HAP-1 (cell line): ENCODE results near the gene RASA2.

Experiments used
- DNase-seq, 2 experiments: peaks; one replicate each; pipeline ENCODE4 v3.0.0-alpha.2; 2016 to 2020; ENCODE audit warnings: low spot score in 2 of 2
- H3K27me3 ChIP-seq: fragments of 250-450 bp; sonication (Bioruptor Pico); 2 replicates; pipeline ENCODE4 v1.5.1; 2020; ENCODE audit warnings: low read depth, mild to moderate bottlenecking, moderate library complexity
- H3K36me3 ChIP-seq: fragments of 250-450 bp; sonication (Bioruptor Pico); replicated peaks from 2 replicates; pipeline ENCODE4 v1.5.1; 2020; ENCODE audit warnings: mild to moderate bottlenecking
- H3K4me1 ChIP-seq: fragments of 250-450 bp; sonication (Bioruptor Pico); 2 replicates; pipeline ENCODE4 v1.5.1; 2020; ENCODE audit warnings: mild to moderate bottlenecking
- H3K4me3 ChIP-seq: fragments of 250-450 bp; sonication (Bioruptor Pico); 2 replicates; pipeline ENCODE4 v1.5.1; 2020; ENCODE audit warnings: mild to moderate bottlenecking, moderate library complexity
- H3K9me3 ChIP-seq: fragments of 250-450 bp; sonication (Bioruptor Pico); 2 replicates; pipeline ENCODE4 v1.5.1; 2020; ENCODE audit warnings: mild to moderate bottlenecking, moderate library complexity
- in situ Hi-C: fragments of 300-500 bp; cut with MboI; formaldehyde crosslinking; loops from 3 replicates; pipeline ENCODE4 v1.14.3; 2020; ENCODE audit warnings: low sequenced_read_pairs, inconsistent platforms, mixed read lengths

RASA2 gene

DNA sequence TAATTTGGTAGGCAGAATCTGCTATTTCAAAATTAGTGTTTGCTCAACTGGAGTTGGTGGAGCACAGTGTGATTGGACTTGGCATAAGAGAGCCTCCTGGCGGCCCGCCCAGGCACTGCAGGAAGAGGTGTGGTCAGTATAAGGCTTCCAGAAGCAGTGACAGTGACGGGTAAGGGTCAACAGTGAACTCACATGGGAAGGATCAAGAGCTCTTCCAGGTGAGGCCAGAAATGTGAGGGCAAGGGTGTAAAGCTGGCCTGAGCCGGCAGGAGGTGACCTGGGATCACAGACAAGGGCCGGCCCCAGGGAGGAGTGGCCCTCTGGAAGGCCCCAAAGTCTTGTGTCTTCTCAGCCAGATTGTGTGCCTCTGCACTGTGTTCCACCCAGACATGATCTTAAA is 158.1 kb downstream of the RASA2 start:
- Histone ChIP-seq H3K4me3 (no peak overlapping the region), H3K36me3 (no peaks in the 10 kb centered on the region), H3K4me1 (no peaks in the 10 kb centered on the region), H3K9me3 (no peaks in the 10 kb centered on the region), H3K27me3 (no peaks in the 10 kb centered on the region)
- in situ Hi-C loops: no loop called here
- DNase-seq: peak; percentile 34 to 89

DNA sequence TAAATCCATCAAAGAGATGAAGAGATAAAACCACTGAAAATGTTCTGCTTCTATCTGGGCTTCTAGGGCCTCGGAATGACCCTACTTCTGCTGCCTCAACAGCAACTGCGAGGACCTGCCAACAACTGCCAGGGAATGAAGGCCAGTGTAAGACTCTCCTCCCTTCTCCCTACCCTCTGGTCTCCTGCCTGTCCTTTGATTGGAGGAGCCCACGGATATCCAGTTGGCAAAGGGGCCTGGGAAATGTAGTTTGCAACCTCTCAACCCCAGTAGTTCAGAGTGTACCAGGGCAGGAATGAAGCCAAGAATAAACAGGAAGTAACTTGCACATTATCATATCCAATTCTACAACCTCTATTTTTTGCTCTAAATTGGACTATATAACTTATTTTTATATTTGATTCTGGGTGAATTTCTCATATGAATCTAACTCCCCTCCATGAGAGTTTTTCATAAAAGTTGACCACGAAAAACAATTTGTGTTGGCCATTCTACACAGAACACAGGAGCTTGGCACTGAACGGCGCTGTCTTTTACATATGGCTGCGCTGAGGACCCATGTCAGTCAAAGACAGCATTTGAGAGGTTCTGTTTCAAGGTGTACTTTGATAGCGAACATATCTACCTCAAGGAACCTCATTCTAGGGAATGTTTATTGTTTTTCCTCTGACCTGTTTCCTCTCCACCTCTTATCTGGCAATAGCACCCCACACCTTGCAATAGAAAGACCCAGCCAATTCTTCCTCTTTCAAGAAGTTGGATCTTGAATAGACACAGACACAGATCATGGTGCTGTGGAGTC is 160.1 kb downstream of the RASA2 start:
- Histone ChIP-seq H3K36me3 (no peaks in the 10 kb centered on the region), H3K4me3 (no peak overlapping the region), H3K9me3 (no peaks in the 10 kb centered on the region), H3K4me1 (no peaks in the 10 kb centered on the region), H3K27me3 (no peaks in the 10 kb centered on the region)
- peak; percentile 34 to 52 for DNase-seq
- in situ Hi-C loops: no loop called here

DNA sequence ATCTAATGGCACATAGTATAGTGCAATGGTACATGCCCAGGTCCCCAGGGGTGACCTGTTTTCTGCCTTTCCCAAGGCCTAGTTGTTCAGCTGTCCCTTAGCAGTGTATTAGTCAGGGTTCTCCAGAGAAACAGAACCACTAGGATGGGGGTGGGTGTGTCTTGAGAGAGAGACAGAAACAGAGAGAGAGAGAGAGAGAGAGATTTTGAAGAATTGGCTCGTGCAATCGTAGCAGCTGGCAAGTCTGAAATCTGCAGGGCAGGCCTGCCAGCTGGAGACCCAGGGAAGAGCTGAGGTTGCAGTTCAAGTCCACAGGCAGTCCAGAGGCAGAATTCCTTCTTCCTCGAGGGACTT is 160.7 kb downstream of the RASA2 start:
- Histone ChIP-seq H3K4me1 (no peaks in the 10 kb centered on the region), H3K27me3 (no peaks in the 10 kb centered on the region), H3K36me3 (no peaks in the 10 kb centered on the region), H3K9me3 (no peaks in the 10 kb centered on the region), H3K4me3 (no peak overlapping the region)
- in situ Hi-C loops: no loop called here
- DNase-seq: no peak

DNA sequence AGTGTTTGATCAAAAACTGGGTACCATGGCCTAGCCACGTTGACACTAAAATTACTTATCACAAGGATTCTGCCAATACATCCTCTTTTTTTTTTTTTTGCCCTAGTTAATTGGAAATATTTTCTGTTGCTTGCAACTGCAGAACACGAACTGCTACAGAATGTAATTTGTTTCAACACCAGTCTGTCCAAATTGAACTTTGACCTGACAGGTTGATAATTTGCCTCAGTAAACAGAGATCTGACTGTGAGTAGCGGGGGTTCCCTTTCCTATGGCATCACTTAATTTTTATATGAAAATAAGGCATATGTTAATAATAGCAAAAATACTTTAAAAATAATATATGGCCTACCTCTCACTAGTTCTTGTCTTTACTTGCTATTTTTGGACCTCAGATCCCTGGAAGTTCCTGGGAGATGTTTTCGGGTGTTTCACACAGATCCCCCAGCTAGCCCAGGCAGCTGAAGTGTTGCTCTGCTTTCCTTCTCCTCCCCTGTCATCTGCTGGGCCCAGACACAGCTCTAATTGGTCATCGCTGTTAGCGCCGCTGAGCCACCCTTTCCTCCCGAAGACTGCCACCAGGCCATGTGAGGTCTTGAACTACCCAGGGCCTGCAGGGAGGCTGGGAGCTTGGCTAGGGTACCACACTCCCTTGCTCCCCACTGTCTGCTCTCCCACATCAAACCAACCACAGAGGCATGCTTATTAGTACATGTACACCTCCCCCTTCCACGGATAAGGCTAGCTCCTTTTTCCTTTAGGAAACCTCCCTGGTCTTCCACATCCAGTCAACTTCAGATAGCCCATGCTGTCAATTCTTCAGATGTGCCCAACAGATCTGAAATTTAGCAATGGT is 161.5 kb downstream of the RASA2 start:
- no peak overlapping the region for H3K4me3 ChIP-seq
- H3K9me3 ChIP-seq: no peaks in the 10 kb centered on the region
- in situ Hi-C loops: no loop called here
- H3K27me3 ChIP-seq: no peaks in the 10 kb centered on the region
- H3K36me3 ChIP-seq: no peaks in the 10 kb centered on the region
- no peak for DNase-seq
- no peaks in the 10 kb centered on the region for H3K4me1 ChIP-seq

DNA sequence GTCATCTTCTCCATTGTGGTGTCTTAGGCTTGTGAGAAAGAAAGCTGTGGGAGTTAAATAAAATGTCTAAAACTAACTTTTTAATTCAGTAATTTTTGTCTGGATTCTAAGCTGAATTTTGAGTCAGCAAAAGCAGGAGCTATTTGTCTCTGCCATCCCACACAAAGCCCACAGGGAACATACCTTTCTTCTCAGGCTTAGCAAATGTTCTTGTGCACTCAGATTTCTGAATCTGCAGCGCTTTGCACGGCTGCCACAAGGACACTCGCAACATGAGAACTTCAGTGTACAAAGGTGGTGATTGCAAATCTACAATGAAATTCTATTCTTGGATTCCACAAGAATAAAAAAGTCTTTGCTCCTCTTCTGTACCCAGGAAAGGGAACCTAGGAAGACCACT is 163.0 kb downstream of the RASA2 start:
- in situ Hi-C loops: no loop called here
- Histone ChIP-seq H3K4me1 (no peaks in the 10 kb centered on the region), H3K27me3 (no peaks in the 10 kb centered on the region), H3K9me3 (no peaks in the 10 kb centered on the region), H3K36me3 (no peaks in the 10 kb centered on the region), H3K4me3 (no peak overlapping the region)
- DNase-seq: no peak

DNA sequence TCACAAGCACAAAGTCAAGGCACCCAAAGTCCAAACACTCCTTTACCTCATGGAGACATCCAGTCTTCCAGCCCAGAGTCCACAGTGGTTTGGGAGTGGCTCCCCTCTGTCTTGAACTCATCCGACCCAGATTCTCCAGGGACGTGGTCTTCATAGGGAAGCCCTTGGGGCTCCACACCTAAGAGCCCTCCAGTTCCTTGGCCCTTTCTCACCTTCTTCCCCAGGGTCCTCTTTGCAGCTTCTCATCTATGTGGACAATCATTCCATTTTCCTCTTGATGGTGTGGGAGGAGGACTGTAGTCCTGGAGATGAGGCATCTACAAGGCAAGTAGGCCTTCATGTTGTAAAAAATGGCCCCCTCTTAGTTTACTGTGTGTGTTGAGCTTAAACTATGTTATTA is 164.0 kb downstream of the RASA2 start:
- no peak for DNase-seq
- Histone ChIP-seq H3K4me1 (no peaks in the 10 kb centered on the region), H3K36me3 (no peaks in the 10 kb centered on the region), H3K27me3 (no peaks in the 10 kb centered on the region), H3K9me3 (no peaks in the 10 kb centered on the region), H3K4me3 (no peak overlapping the region)
- in situ Hi-C loops: no loop called here

DNA sequence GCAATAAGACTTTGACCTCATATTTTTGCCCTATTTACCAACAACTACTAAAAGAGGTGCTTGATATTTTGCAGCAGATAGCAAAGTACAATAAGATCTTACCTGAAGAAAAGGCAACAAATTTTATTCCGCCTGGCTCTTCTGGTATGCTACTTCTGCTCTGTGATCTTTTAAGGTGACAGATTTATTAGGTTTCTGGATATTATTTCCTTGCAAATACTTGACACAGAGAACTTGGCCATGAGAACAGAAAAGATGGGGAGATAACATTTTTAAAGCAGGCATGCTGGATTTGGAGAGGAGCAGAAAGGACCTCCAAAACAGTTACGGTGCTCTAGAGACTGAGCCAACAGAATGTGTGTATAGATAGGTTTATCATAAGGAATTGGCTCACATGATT is 164.6 kb downstream of the RASA2 start:
- no peaks in the 10 kb centered on the region for H3K4me1 ChIP-seq
- in situ Hi-C loops: no loop called here
- no peaks in the 10 kb centered on the region for H3K9me3 ChIP-seq
- no peaks in the 10 kb centered on the region for H3K27me3 ChIP-seq
- DNase-seq: no peak
- no peaks in the 10 kb centered on the region for H3K36me3 ChIP-seq
- no peak overlapping the region for H3K4me3 ChIP-seq

DNA sequence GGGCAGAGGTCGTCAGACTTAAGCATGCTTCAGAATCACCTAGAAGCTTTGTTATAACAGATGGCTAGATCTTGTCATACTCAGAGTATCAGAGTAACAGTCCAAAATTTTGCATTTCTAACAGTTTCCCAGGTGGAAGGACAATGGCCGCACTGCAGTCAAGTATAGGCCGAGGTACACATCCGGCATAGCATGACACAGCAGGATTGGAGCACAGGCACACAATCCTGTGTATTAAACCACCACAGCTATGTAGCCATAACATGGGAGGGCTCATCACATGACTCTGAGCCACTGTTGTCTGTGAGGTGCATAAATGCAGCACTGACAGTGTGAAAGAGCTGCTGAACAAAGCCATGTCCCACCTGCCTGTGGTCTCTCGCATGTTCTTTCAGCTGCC is 165.5 kb downstream of the RASA2 start:
- Histone ChIP-seq H3K9me3 (peaks cover 3% of the 10 kb centered on the region; the same call in 1 of the 2 replicates), H3K36me3 (no peaks in the 10 kb centered on the region), H3K27me3 (no peaks in the 10 kb centered on the region), H3K4me1 (no peaks in the 10 kb centered on the region), H3K4me3 (no peak overlapping the region)
- in situ Hi-C loops: no loop called here
- DNase-seq: no peak

DNA sequence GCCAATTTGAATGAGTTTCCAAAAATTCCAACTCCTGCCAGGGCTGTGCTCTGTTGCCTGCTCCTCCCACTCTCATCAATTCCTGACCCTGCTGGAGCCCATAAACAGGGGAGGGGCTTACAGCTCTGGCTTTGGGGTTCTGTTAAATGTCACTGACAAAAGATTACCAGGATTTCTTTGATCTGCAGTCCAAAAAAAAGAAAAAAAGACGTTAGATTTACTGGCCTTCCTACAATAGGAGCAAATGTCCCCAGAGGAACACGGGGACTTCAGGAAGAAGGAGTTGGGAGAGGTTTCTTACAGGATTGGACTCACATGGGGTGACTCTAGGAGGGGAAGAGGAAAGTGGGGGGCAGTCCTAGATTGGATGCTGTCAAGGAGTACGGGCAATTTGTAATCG is 167.0 kb downstream of the RASA2 start:
- H3K9me3 ChIP-seq: peaks cover 4% of the 10 kb centered on the region; the same call in 1 of the 2 replicates
- no peak overlapping the region for H3K4me3 ChIP-seq
- no peaks in the 10 kb centered on the region for H3K27me3 ChIP-seq
- in situ Hi-C loops: no loop called here
- DNase-seq: no peak
- no peaks in the 10 kb centered on the region for H3K36me3 ChIP-seq
- H3K4me1 ChIP-seq: no peaks in the 10 kb centered on the region

DNA sequence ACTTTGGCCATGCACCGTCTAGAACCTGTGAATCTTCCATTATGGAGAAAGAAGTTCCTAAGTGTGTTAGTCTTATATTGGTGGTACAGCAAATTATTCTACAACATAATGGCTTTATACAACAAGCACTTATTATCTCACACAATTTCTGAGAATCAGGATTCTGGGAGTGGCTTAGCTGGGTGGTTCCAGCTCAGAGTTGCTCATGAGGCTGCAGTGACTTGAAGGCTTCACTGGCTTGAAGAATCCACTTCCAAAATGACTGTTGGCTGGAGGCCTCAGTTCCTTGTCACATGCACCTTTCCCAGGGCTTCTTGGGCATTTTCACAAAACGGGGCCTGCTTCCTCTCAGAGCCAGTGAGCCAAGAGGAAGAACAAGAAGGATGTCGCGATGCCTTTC is 169.0 kb downstream of the RASA2 start:
- Histone ChIP-seq H3K9me3 (peaks cover 4% of the 10 kb centered on the region; the same call in 1 of the 2 replicates), H3K27me3 (no peaks in the 10 kb centered on the region), H3K36me3 (no peaks in the 10 kb centered on the region), H3K4me3 (no peak overlapping the region), H3K4me1 (peaks cover 5% of the 10 kb centered on the region; the same call in 1 of the 2 replicates)
- in situ Hi-C loops: no loop called here
- DNase-seq: no peak

DNA sequence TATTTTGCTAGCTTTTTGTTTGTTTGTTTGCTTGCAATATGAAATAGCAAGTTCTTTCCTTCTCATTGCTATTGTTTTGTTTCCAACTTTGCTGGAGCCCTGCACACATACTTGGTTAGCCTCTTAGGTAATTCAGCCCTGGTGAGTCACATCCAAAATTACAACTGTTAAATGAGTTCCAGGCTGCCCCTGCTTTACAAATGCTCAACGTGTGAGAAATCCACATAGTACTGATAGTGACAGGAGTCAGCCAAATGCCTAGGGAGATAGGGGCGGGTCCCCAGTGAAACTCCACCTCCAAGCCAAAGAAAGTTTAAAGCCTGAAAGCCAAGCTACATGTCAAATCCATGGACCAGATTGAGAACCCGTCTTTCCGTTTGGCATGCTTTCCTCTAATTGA is 169.9 kb downstream of the RASA2 start:
- Histone ChIP-seq H3K27me3 (no peaks in the 10 kb centered on the region), H3K36me3 (no peaks in the 10 kb centered on the region), H3K4me3 (no peak overlapping the region), H3K9me3 (peaks cover 4% of the 10 kb centered on the region; the same call in 1 of the 2 replicates), H3K4me1 (peaks cover 5% of the 10 kb centered on the region; the same call in 1 of the 2 replicates)
- in situ Hi-C loops: no loop called here
- no peak for DNase-seq

DNA sequence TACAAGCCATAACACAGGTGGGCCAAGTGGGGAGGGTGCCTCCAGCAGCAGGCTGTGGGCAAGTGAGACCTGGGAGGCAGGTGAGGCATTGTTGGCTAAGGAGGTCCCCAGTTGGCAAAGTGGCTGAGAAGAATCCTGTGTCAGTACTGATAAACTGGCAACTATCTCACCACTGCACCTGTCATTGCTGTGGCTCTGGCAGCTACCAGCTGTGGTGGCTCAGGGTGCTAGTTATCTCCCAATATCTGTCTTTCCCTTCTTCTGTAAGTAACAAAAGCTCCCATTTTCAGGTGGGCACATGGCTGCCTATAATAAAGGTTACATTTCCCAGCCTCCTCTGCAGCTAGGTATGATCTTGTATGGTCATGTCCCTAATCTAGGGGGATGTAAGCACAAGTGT is 170.7 kb downstream of the RASA2 start:
- in situ Hi-C loops: no loop called here
- no peak for DNase-seq
- peaks cover 4% of the 10 kb centered on the region; the same call in 1 of the 2 replicates for H3K9me3 ChIP-seq
- no peaks in the 10 kb centered on the region for H3K36me3 ChIP-seq
- H3K4me1 ChIP-seq: peaks cover 5% of the 10 kb centered on the region; the same call in 1 of the 2 replicates
- H3K4me3 ChIP-seq: no peak overlapping the region
- no peaks in the 10 kb centered on the region for H3K27me3 ChIP-seq

DNA sequence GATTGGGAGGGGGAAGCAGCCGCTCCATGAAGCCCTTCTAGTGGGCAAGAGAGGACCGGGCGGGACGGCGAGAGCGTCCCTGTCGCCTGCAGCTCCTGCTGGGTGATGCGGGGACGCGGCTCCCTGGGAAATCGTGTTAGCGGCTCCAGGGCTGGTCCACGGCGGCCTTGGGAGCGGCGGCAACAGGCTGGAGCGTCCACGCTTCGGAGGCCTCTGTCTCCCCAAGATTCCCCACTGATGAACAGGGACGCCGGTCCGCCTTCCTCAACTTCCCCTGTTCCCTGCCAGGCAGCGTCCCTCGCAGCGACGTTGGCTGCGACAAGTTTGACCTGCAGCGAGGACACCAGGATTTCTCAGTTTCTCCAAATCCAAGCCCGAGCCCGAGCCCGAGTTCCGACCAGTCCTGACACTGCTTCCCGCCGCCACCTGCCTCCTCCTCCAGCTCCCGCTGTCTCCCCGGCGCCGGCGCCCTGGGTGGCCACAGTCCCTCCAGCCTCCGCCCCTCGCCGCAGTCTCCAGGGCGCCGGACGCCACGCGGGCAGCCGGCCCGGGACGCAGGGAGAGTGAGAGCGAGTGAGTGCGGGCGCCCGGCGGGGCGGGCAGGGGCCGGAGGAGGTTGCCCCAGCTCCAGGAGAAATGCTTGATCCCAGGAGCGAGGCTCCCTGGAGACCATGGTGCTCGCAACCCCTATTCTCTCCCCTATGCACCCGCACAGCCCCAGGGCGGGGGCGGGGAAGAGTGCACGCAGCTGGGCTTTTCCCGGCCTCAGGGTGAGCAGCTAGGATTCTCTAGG is 173.2 kb downstream of the RASA2 start:
- peak overlapping the region; percentile 34 for H3K4me3 ChIP-seq
- no peaks in the 10 kb centered on the region for H3K27me3 ChIP-seq
- H3K9me3 ChIP-seq: peaks cover 4% of the 10 kb centered on the region; the same call in 1 of the 2 replicates
- in situ Hi-C loops: no loop called here
- DNase-seq: peak; percentile 44 to 77
- H3K4me1 ChIP-seq: peaks cover 5% of the 10 kb centered on the region; the same call in 1 of the 2 replicates
- H3K36me3 ChIP-seq: no peaks in the 10 kb centered on the region
